ENCODE results near the gene ZNF385D.

DNA sequence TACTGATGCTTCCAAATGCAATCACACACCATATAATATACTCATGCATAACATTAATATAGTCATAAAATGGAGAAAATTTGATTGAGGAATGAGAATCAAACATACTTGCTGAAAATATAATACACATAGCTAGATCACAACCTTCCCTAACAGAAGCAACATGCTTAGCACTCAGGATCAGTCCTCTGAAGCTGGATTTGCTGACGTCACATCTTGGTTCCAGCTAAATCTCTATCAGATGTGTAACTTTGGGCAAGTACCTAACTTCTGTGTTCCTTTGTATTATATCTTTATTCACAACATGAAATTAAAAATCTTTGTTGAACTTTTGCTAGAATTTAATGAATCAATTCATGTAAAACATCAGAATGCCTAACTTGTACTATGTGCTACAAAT is 263.5 kb downstream of the ZNF385D start:
- TF ChIP-seq, protein P1, sequence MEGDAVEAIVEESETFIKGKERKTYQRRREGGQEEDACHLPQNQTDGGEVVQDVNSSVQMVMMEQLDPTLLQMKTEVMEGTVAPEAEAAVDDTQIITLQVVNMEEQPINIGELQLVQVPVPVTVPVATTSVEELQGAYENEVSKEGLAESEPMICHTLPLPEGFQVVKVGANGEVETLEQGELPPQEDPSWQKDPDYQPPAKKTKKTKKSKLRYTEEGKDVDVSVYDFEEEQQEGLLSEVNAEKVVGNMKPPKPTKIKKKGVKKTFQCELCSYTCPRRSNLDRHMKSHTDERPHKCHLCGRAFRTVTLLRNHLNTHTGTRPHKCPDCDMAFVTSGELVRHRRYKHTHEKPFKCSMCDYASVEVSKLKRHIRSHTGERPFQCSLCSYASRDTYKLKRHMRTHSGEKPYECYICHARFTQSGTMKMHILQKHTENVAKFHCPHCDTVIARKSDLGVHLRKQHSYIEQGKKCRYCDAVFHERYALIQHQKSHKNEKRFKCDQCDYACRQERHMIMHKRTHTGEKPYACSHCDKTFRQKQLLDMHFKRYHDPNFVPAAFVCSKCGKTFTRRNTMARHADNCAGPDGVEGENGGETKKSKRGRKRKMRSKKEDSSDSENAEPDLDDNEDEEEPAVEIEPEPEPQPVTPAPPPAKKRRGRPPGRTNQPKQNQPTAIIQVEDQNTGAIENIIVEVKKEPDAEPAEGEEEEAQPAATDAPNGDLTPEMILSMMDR (conservative IDR thresholded peaks at IDR 0.05) = no peak
- TF ChIP-seq EZH2 (IDR thresholded peaks at IDR 0.05; ENCODE audit: low read depth) = no peak

All from PC-9 (cell line).